Neural progenitor cell (in vitro differentiated cells): ENCODE data around the gene HOXA2.

ENCODE experiments used
- EZH2 ChIP-seq: fragments of 200-600 bp; sonication (generic); IDR thresholded peaks from 2 replicates; pipeline ENCODE4 v1.6.1; 2017; ENCODE audit warnings: antibody characterized with exemption, mild to moderate bottlenecking, moderate library complexity
- TF ChIP-seq, protein P1 (sequence below): fragments of 200-600 bp; sonication (generic); IDR thresholded peaks from 2 replicates; pipeline ENCODE4 v1.5.1; 2017; ENCODE audit warnings: antibody characterized with exemption, mild to moderate bottlenecking

DNA sequence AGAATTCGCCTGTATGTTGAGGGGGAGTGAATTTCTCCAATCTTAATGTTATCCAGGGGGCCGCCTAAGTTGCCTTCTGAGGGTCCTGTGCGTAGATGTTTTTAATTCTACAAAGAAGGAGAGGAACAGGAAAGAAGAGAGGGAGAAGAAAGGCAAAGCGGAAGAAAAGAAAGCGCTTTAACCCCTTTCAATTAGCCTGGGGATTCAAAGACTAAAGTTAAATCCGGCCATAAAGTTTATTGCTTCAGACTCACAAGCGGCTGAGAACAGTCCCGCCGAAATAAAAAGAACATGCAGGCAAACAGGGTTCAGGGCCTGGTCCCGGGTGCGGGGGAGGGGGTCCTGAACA, 36.5 kb upstream of the HOXA2 start:
- TF ChIP-seq, protein P1, sequence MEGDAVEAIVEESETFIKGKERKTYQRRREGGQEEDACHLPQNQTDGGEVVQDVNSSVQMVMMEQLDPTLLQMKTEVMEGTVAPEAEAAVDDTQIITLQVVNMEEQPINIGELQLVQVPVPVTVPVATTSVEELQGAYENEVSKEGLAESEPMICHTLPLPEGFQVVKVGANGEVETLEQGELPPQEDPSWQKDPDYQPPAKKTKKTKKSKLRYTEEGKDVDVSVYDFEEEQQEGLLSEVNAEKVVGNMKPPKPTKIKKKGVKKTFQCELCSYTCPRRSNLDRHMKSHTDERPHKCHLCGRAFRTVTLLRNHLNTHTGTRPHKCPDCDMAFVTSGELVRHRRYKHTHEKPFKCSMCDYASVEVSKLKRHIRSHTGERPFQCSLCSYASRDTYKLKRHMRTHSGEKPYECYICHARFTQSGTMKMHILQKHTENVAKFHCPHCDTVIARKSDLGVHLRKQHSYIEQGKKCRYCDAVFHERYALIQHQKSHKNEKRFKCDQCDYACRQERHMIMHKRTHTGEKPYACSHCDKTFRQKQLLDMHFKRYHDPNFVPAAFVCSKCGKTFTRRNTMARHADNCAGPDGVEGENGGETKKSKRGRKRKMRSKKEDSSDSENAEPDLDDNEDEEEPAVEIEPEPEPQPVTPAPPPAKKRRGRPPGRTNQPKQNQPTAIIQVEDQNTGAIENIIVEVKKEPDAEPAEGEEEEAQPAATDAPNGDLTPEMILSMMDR: no peak
- TF ChIP-seq EZH2: no peak
